HG02870 (cell line): ENCODE measurements around the gene COA8.

ENCODE experiments used
- ATAC-seq: cut with Tn5 transposase; IDR thresholded peaks from one replicate; pipeline ENCODE4 v1.9.1; 2021; ENCODE audit warnings: mild to moderate bottlenecking, moderate library complexity; ENCODE audit not compliant: unreplicated experiment

Gene COA8

DNA sequence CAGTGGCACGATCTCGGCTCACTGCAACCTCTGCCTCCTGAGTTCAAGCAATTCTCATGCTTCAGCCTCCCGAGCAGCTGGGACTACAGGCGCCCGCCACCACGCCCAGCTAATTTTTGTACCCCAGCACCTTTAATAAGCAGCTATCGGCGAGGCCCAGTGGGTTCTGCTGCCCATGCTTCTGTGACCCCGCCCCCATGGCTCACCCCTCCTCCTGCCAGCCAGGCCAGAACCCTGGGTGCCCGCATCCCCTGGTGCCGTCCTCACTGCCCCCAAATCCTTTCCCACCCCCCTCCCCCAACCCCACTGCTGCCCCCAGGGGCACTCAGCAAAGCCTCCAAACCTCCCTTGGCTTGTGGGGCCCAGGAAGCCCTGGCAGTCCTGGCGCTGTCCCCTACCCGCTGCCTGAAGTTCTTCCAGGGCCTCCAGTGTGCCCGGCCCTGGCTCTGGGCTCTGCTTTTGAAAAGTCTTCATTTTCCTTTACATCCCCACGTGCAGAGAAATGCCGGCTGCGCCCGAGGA lies 14.8 kb upstream of the COA8 start:
- no peak for ATAC-seq

DNA sequence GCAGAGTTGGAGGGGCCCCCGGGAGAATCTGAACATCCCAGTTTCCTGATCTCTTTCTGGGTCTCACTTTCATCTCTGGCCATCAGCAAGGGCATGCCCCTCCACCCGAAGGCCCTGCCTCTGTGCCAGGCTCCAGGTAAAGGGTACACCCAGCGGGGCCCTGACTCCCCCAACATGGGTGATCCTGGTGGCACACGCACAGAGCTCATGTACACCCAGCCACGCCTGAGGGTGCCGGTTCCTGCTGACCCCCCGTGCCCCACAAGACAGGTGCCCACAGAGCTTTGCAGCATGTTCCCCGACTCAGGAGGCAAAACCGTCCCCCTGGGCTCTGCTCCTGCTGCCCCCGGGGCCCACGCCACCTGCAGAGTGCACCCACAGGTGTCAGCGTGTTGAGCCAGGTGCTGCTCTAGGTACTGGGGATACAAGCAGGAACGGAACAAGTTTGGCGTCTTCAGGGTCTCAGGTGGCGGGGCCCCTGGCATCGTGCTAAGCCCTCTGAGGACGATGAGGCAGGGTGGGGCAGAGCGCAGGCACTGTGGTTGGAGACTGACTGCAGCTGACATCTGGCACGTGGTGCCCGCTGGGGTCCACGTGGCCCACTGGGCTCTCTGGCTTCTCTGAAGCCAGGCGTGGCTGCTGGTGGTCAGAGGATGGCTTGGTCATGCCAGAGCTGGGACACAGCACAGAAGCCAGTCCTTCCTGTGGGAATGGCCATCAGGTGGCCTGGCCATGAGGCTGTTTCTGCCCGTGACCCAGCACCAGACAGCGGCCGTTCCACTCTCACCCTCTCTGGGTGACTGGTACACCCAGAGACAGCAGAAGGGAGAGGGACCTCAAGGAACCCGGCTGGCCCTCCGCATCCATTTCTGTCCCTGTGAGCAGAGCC lies 14.1 kb upstream of the COA8 start:
- no peak for ATAC-seq

DNA sequence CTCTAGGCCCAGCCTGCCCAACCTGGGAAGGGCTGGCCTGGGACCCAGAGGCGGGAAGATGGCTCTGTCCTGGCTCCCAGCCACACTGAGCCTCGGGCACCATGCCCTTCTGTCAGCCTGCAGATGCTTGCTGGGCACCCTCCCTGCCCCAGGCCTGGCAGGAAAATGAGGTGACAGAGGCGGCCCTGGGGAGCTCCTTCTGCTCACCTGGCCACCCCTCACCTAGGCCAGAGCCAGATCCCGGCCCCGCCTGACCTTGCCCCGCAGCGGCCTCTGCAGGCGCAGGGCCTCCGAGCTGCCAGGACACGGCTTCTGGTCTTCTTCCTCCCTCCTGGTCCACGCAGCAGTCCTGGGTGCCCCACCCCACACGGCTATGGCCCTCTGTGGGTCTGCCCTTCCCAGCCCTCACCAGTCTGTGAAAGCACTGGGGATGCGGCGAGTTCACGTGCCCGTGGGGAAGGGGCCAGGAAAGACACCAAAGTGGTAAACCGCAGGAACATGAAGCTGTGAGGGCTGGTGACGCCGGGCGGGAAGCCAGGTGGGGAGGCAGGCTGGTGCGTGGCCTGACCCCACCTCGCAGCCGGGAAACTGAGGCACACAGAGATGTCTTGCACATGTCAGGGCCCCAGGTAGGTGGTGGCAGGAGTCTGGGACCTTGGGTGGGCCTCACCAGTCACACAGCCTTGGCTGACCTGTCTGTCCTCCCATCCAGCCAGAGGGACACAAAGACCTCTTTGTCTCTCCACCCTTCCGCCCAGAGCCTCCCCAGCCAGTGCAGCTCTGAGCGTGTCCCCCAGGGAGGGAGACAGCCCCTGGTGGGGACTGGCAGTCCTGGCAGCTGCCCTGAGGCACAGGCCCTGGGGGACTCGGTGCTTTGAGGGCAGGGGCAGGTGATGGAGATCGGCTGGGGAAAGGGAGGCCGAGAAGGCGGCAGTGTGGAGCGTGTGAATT lies 13.1 kb upstream of the COA8 start:
- no peak for ATAC-seq

DNA sequence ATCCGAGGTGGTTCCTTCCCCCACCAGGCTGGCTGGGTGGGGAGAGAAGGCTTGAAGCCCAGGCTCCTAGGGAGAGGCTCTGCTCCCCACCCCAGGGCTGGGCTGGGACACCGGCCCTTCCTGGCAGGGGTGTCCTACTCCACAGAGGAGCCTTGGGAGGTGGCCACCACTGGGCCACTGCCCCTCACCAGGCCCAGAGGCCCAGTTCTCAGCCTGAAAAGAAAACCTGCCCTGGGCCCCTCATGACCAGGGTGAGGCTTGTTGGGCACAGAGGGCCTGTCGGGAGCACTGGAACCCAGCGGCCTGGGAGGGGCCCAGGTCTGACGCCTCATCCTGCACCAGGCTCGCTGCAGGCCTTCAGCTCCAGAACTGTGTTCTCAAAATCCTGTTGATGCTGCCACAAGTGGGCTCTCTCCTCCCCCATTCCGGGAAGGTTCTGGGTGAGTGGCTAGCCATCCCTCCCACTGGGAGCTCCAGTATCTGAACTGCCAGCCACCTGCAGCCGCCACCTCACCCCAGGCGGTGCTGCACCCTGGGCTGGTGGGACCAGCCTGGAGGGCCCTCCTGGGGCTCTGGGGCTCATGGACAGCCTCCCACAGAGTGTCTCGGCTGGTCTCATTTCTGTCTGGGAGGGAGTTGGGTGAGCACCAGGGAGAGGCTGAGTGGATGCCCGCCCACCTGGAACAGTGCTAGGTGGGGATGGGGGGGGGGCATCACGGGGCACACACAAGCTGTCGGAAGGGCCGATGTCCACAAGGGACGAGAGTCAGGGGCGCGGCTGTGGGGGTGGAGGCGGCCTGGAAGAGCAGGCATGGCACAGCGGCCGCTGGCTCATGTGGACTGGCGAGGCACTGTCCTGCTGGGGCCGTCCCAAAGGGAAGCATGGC lies 12.1 kb upstream of the COA8 start:
- no peak for ATAC-seq

DNA sequence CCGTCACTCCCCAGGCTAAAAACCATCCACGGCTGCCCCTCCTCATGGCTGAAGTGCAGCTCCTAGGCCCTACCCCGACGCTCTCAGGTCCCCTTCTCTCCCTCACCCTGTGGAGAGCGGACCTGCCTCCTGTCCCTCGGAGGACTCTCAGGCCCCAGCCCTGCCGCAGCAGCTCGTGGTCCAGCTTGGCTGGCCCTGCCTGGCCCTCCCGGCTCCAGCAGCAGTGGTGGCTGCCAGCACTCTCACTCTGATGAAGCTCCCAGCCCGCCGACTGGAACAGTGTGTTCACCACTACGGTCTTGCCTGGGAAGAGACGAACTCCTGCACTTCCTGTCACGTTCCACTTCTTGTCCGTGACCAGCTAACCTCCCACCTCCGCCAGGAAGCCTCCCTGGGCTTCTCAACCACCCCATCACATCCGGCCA lies 11.4 kb upstream of the COA8 start:
- ATAC-seq, result no peak

DNA sequence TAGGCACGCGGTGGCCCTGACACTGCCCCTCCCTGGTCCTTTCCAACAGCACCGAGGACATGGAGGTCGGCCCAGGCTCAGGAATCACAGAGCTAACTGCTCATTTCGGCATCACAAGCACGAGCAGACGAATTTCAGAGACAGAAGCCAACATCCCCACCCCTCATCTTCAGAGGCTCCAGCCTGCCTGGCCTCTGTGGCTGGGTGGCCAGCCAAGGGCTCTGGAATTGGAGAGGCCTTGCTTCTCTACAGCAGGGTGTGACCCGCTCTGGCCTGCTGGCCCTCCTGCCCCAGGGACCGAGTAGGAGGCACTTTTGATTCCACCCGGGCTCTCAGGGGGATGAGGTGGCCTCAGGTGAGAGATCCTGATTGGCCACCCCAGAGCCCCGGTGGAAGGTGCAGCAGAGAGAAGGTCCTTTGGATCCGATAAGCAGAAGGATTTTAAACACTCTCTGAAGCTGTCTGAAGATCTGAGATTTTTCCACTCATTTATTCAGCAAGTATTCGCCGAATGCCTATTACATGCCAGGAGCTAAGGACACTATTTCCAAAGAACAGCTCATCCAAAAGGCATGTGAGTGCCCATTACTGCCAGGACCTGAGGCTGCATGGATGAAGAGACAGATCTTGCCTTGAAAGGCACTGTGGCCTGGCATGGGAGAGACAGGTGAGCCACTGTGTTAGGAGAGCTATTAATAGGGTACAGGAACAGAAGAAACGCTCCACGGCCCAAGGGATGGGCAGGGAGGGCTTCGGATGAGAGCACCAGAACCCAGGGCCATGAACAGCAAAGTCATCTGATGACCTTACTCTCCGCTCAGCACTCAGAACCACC lies 10.5 kb upstream of the COA8 start:
- no peak for ATAC-seq

DNA sequence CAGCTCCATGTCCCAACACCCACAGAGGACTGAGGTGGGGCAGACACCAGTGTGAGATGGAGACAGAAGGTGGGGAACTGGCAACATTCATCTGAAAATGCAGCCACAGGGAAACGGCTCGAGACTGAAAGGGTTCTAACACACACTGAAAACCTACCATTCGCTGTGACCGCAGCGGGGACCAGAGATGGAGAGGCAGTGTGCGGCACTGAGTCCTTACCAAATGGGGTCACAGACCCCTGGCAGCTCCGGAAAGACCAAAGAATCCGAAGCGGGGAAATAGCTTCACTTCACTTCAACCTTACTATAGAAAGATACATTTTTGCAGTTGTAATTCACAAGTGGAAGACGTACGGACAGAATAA lies 9.9 kb upstream of the COA8 start:
- no peak for ATAC-seq

DNA sequence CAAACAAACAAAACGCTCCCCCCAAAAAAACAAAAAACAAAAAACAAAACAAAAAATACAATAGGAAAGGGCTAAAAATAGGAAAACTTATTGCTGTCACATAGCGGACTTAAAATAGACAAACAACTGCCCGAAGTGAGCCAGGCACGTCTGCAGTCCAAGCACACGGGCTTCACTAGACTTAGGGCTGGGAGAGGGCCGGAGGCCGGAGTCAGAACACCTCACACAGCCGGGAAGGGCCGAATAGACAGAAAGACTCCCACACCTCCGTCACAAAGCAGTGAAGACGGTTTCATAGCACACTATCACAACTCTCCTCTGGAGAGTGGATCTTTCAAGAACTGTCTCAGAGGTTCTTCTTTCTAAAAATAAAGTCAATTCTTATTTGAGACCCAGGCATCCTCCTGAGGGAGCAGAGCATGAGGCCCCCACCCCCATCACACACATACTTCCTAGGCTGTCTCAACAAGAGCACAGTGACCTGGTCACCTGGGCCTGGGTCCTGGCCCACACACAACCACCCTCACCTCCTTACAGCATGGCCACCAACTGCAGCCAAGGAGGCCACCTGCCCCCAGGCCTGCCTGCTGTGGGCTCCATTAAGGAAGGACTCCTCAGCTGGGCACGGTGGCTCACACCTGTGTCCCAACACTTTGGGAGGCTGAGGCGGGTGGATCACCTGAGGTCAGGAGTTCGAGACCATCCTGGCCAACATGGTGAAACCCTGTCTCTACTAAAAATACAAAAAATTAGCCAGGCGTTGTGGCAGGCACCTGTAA lies 7.0 kb upstream of the COA8 start:
- ATAC-seq, result no peak

DNA sequence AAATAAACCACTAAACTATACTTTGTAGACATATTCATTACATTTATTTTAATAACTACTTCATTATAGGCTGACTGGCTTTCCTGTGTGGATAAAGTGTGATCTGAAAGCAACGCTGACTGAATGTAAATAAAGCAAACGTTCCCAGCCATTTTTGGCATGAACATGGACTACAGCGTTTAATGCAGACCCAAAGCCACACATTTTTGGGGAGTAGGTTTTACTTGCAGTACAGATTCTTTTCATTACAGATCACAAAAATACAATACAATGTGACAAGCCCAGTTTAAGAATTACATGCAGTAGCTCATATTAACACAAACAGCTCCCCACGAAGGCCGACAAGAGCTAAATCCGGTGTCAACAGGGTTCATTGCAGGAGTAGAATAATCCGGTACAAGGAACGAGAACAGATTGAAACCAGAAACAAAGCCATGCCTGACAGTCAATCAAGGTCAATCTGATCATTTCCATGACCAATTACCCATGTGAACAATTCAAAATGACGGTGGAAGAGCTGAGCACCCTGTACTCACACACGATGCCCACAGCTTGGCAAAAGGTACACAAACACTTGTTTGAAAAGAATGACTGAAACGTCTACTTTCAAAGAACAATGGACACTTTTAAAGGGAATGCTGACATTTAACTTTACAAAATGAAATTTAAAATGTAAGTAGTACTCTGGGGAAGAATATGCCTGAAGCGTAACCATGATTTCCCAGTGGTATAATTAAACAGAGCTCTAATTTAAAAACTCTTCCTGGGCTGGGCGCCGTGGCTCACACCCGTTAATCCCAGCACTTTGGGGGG lies 5.6 kb upstream of the COA8 start:
- no peak for ATAC-seq

DNA sequence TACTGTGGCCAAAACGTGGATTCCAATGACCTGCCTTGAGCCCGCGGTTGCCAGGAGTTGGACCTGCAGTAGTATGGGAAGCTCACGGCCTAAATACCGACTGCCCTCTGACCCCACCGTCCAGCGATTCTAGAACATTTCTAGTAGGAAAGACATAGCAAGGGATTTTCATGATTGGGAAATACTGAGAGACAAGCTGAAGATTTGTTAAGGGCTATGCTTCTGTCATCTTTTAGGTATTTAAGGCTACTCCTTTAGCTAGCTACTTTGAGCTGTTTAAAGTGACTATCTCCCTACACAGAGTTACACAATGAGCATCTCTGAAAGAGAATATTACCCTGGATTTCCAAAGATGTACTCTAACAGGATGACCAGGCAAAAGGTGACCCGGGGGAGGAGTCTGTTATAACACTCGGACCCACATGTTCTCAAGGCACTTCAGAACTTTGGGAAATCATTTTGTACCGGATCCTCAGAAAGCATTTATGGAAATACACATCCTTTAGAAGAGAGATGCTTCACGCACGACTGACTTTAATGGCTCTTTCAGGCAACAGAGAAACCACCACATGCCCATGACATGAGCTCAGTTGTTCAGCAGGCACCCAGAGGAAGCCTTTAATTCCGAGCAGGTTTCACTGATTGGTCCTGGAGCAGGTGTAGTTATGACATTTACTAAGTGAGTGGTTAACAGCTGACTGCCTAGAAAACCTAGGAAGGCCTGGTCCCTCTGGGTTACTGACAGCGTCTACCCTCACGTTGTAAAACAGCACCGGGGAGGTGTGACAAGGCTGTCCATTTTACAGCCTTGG lies 4.5 kb upstream of the COA8 start:
- no peak for ATAC-seq

DNA sequence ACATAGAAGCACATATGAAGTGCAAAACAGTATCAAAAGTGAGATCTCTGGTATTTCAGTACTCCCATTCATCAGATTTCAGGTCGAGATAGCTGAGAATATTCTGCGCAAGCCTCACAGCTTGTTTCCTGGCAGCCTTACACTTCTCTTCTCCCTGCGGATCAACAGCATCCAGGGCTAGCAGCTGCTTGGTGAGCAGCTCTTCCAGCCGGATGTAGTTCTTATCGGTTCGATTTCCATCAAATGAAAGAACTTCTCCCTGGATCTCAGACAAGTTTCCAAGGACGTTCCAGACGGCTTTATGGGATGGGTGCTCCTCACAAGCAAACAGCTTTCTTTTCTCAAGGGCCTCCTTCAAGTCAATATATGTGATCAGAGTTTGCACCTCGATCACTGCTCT lies 3.0 kb upstream of the COA8 start:
- no peak for ATAC-seq

DNA sequence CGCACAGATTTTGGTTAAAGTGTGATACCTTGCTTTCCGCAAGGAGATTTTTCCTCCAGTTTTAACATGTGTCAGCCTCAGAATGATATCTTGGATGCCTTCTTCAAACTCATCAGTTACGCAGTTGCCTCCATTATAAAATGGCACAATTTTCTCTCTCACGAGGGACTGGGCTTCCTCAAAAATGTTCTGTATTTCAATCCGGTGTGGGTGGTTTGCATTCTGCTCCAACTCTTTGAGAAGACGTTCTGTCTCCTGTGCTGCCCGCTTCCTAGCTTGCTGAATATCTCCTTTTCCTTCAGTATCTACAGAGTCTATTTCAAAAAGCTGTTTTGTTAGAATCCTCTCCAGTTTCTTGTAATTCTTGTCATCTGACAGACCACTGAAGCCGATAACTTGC lies 2.1 kb upstream of the COA8 start:
- ATAC-seq, result no peak

DNA sequence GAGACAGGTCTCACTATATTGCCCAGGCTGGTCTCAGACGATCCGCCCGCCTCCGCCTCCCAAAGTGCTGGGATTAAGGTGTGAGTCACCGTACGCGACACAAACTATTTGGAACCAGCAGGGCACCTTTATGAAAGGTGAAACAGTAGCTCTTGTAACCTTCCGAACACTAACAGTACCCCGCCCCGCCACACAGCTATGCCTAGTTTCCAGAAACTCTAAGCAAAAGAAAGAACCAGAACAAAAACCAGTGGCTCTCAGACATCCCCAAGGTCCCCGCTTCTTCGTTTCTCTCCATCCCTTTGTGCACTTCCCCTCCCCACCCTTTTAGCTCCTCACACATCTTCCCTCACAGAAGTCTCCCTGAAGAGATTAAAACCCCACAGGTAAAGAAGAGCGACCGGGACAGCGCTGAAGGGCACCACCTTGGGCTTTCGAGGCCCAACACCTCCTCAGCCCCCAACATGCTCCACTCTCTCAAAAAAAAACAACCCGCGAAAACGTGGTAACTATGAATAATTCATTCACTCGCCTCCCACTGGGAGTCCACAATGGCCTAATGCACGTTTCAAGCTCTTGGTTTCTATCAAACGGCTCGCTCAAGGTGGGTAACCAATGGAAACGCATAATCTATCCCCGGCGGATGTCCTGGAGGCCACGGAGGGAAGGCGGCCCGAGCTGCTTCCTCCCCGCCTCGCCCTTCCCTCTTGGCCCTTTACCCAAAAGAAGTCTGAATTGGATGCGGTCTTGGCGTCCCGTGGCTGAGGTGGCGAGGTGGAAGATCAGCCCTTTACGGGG lies 1.2 kb upstream of the COA8 start:
- peak; percentile 13 for ATAC-seq

DNA sequence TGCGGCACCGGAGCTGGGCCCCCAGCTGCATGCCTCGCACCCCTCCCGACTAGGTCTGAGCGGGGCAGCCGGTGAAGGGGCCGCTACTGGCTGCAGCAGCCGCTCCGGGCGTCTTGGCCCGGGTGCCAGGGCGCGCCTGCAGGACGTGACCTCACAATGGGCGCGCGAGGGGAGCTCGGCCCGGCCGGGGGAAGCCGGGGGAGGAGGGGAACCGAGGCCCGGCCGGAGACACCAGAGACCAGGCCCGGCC lies 656 bp upstream of the COA8 start:
- ATAC-seq, result no peak

DNA sequence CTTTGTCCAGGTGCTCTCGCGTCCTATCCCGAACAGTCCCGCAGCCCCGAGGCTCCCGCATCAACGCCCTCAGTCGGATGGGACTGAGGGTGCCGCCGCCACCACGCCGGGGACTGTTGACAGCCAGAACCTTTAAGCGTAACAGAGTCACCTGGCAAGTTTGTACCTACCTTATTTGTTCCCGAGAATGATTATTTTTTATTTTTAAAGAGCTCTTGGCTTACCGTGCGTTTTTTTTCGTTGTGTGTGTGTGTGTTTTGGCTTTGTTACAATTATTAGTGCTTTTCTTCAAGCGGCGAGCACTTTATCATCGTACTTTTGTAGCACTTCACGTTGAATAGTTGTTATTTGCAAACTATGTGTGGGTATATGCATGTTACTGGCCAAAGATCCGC lies 463 bp downstream of the COA8 start:
- no peak for ATAC-seq

DNA sequence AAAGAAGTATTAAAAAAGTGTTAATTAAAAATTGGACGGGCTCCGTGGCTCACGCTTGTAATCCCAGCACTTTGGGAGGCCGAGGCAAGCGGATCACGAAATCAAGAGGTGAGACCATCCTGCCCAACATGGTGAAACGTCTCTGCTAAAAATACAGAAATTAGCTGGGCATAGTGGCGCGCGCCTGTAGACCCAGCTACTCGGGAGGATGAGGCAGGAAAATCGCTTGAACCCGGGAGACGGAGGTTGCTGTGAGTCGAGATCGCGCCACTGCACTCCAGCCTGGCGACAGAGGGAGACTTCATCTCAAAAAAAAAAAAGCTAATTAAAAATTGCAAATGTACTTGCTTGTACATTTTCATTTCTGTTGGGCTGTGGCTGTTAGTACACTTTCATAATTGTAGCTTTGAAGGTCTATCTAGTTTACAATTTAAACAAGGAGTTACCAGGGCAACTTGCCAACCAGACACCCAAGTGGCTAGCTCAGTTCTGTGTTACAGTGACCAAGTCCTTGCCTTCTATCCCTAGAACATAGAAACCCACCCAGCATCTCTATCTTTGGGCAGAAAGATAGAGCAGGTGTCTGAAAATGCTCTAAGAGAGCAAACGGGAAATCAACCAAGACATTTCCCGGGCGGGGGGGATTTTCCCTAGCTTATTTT lies 1.2 kb downstream of the COA8 start:
- ATAC-seq, result no peak
